SK-N-MC (cell line): Measurements from ENCODE around the gene CAMKMT.
A peak's percentile ranks its signal among the peaks of the same experiment; 100 is the strongest.
"Not testable (repeated sequence)": the region's sequence is repeated elsewhere in the genome, so short reads cannot be mapped to it uniquely, and the experiment has no call there.

Source experiments
- DNase-seq: peaks from one replicate; pipeline ENCODE4 v3.0.0-alpha.2; 2011; ENCODE audit warnings: low read depth, low spot score
- H3K27ac ChIP-seq: fragments of 200-600 bp; sonication (generic); 2 replicates; pipeline ENCODE4 v1.5.1; 2016; ENCODE audit warnings: mixed run types
- H3K36me3 ChIP-seq: fragments of 200-600 bp; sonication (generic); 2 replicates; pipeline ENCODE4 v1.6.1; 2017; ENCODE audit warnings: antibody characterized with exemption, low read length, mixed read lengths; ENCODE audit not compliant: insufficient read depth
- H3K4me3 ChIP-seq: fragments of 200-600 bp; sonication (generic); 2 replicates; pipeline ENCODE4 v1.5.1; 2016
- H3K9ac ChIP-seq: fragments of 200-600 bp; sonication (generic); 2 replicates; pipeline ENCODE4 v1.8.0; 2017; ENCODE audit warnings: mixed run types, mixed read lengths; ENCODE audit not compliant: insufficient read length
- H3K9me3 ChIP-seq: fragments of 200-600 bp; sonication (generic); 2 replicates; pipeline ENCODE4 v1.6.1; 2017; ENCODE audit warnings: low read depth, mild to moderate bottlenecking, antibody characterized with exemption, low read length, moderate library complexity, mixed read lengths
- EZH2 ChIP-seq: fragments of 200-600 bp; sonication (generic); IDR thresholded peaks from one replicate; pipeline ENCODE4 v1.6.1; 2017; ENCODE audit warnings: antibody characterized with exemption
- FOXP2 ChIP-seq: optimal IDR thresholded peaks from 2 replicates; pipeline ENCODE3; 2011; ENCODE audit warnings: mild to moderate bottlenecking, moderate library complexity; ENCODE audit not compliant: insufficient read depth; ENCODE audit errors: extremely low read length, control extremely low read depth
- POLR2AphosphoS5 ChIP-seq: IDR thresholded peaks from 2 replicates; pipeline ENCODE4 v1.6.1; 2012; ENCODE audit warnings: mild to moderate bottlenecking, low read depth, low read length, borderline replicate concordance

CAMKMT gene

DNA sequence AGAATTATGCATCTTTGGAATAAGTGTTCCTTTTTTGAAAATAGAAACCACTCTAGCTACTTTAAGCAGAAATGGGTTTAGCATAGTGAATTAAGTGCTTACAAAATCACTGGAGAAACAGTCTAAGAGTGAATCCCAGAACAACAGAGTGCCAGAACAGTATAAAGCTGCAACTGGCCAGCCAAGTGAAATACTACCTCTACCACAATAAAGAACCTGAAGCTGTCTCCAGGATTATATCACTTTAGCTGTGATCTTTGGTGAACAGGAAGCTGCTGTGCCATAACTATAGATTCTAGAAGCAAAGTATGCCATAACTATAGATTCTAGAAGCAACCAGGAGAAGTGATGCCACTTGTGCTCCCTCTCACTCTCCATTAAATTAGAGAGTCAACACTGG, 7.6 kb downstream of the CAMKMT start:
- H3K9me3 ChIP-seq = no peaks in the 10 kb centered on the region
- H3K9ac ChIP-seq = no peak overlapping the region
- no peaks in the 10 kb centered on the region for H3K36me3 ChIP-seq
- no peak overlapping the region for H3K27ac ChIP-seq
- H3K4me3 ChIP-seq = no peak overlapping the region
- TF ChIP-seq EZH2 (no peak), POLR2AphosphoS5 (no peak), FOXP2 (no peak)
- no peak for DNase-seq

DNA sequence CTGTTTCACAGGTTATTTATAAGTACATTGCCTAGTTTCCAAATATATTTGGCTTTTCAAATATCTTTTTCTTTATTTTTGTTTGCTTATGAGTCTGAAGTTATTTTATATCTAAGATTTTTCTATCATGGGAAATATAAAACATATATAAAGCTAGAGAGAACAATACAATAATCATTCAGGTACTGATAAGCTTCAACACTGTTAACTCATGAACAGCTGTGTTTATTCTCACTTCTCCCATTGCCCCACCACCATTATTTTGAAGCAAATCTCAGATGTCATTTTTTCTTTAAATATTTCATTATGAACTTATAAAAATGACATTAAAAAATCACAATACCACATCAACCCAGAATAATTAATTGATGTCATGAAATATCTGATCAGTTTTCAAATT, 9.7 kb downstream of the CAMKMT start:
- Histone ChIP-seq H3K4me3 (no peak overlapping the region), H3K36me3 (no peaks in the 10 kb centered on the region), H3K9me3 (no peaks in the 10 kb centered on the region), H3K27ac (no peak overlapping the region), H3K9ac (no peak overlapping the region)
- TF ChIP-seq FOXP2 (no peak), EZH2 (no peak), POLR2AphosphoS5 (no peak)
- no peak for DNase-seq

DNA sequence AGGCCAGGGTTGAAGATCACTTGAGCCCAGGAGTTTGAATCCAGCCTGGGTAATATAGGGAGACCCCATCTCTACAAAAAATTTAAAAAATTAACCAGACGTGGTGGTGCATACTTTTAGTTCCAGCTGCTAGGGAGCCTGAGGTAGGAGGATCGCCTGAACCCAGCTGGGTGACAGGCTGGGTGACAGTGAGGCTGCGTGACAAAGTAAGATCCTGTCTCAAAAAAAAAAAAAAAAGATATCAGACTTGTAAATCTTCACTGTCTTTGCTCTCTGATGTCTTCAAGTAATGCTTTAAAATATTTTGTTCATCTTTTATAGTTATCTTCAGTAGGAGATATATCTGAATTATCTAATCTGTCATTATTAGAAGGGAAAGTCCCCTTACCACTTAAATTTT, 10.5 kb downstream of the CAMKMT start:
- Histone ChIP-seq H3K9ac (no peak overlapping the region), H3K36me3 (no peaks in the 10 kb centered on the region), H3K9me3 (no peaks in the 10 kb centered on the region), H3K4me3 (no peak overlapping the region), H3K27ac (no peak overlapping the region)
- no peak for DNase-seq
- TF ChIP-seq FOXP2 = no peak
- TF ChIP-seq POLR2AphosphoS5 = no peak
- TF ChIP-seq EZH2 = no peak

DNA sequence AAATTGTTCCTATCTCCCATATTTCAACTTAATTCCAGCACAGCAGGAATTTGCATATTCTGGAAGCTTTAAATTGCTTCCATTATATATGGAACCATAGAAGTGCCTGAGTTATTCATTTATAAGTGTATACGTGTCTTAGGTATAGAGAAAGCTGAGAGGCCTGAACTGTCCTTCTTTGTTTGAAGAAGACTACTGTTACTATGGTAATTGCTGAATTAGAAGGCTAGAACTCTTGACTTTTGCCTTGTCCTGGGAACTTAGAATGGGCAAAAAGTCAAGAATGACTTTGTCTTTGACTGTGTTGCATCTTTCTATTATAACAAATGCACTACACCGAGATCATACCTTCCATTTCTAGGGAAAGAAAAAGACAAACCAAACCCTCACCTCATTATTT, 15.7 kb downstream of the CAMKMT start:
- Histone ChIP-seq H3K36me3 (peaks cover 11% of the 10 kb centered on the region; the same call in 1 of the 2 replicates), H3K4me3 (no peak overlapping the region), H3K9ac (no peak overlapping the region), H3K9me3 (0 out of 2 replicates have a peak, but pooled peaks cover 3% of the 10 kb centered on the region), H3K27ac (no peak overlapping the region)
- DNase-seq = no peak
- TF ChIP-seq FOXP2 = no peak
- no peak for TF ChIP-seq EZH2
- TF ChIP-seq POLR2AphosphoS5 = no peak

DNA sequence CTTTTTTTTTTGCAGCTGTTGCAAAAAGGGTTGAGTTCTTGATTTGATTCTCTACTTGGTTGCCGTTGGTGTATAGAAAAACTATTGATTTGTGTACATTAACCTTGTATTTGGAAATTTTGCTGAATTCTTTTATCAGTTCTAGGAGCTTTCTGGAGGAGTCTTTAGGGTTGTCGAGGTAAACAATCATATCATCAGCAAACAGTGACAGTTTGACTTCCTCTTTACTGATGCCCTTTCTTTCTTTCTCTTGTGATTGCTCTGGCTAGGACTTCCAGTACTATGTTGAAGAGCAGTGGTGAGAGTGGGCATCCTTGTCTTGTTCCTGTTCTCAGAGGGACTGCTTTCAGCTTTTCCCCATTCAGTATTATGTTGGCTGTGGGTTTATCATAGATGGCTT, 23.5 kb downstream of the CAMKMT start:
- DNase-seq, H3K36me3 ChIP-seq, H3K27ac ChIP-seq: not testable (repeated sequence)

DNA sequence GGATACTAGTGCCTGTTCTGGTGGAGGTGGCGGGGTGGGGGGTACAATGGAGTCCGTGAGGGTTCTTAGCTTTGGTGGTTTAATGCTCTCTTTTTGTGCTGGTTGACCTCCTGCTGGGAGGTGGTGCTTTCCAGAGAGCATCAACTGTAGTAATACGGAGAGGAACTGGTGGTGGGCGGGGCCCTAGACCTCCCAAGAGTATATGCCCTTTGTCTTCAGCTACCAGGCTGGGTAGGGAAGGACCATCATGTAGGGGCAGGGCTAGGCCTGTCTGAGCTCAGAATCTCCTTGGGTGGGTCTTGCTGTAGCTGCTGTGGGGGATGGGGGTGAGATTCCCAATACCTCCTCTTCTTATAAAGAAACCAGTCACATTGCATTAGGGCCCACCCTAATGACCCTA, 27.1 kb downstream of the CAMKMT start:
- no peak overlapping the region for H3K4me3 ChIP-seq
- H3K9me3 ChIP-seq = no peaks in the 10 kb centered on the region
- TF ChIP-seq EZH2 (no peak), POLR2AphosphoS5 (no peak), FOXP2 (no peak)
- H3K27ac ChIP-seq = no peak overlapping the region
- no peak for DNase-seq
- no peak overlapping the region for H3K9ac ChIP-seq
- no peaks in the 10 kb centered on the region for H3K36me3 ChIP-seq

More for the DNA sequence above, 23.5 kb downstream of the CAMKMT start:
- not testable (repeated sequence) for H3K9me3 ChIP-seq, H3K4me3 ChIP-seq, H3K9ac ChIP-seq

DNA sequence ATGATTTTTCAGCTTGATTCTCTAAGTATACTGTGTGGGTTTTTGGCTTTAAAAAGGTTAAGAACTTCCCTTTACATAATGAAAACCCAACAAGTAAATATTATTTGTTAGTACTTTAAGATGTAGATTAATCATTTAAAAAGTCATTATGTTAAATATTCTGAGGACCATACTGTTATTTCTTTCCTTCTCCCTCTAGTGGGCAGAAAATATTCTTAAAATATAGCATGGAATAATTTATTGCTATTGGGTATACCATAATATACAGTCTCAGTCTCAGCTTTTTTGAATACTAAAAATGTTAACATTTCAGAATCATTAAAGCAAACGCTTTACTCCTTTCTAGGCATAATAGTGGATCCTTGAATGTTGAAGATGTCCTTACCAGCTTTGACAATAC, 28.1 kb downstream of the CAMKMT start:
- Histone ChIP-seq H3K36me3 (no peaks in the 10 kb centered on the region), H3K9me3 (no peaks in the 10 kb centered on the region), H3K4me3 (no peak overlapping the region), H3K9ac (no peak overlapping the region), H3K27ac (no peak overlapping the region)
- DNase-seq = no peak
- TF ChIP-seq EZH2 (no peak), POLR2AphosphoS5 (no peak)

DNA sequence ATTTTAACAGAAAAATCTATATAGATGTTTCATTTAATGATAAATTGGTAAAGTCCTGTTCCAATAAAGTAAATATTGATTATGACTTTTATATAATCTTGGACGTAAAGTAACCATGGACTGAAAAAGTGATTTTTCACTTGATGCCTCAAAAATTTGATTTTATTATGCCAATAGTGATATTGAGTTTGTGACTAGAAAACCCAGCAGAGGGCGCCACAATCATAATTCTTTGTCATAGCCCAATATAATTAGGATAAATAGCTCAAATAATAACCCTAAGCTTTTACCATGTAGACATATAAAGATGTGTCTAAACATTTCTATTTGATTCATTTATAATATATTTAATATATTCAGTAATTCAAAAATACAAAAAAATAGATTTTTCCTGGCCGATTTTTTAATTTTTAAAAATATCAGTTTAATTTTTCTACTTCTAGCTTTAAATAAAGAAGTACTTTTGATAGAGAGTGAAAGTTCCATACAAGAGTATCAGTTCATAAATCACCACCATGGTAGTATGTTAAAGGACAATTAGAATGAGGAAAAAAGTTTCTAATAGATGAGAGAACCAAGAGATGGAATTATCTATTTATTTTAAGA, 30.7 kb downstream of the CAMKMT start:
- H3K4me3 ChIP-seq = no peak overlapping the region
- TF ChIP-seq EZH2 = no peak
- TF ChIP-seq POLR2AphosphoS5 = no peak
- TF ChIP-seq FOXP2 = no peak
- no peaks in the 10 kb centered on the region for H3K36me3 ChIP-seq
- H3K9me3 ChIP-seq = no peaks in the 10 kb centered on the region
- no peak overlapping the region for H3K27ac ChIP-seq
- no peak overlapping the region for H3K9ac ChIP-seq
- DNase-seq = peak; percentile 28

DNA sequence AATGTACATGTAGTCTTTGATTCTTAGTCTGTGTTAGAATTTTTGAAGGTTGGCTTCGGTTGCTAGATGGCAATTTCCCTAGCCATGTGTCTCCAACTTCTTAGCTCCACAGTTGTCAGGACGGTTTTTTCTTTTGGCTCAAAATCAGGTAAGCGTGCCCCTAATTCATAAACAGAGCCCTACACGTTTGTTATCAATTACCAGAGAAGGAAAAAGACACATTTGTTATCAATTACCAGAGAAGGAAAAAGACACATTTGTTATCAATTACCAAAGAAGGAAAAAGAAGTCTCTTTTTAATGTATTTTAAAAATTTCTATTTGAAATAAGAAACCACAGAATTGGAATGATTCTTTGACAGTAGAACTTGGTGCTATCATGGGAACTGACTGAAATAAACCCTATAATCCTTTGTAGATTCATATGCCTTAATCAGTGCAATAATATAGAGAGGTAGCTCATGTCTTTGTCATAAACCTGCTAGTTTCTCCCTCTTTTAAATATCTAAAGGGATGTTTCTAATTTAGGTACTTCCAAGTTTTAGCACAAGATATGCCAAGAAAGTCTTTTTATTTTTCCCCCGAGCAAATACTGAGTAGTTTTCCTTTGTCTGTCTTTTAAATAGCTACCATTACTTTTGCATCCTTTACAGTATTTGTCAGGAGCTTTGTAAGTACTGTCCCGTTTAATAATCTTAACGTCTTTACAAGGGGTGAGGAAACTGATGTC, 35.9 kb downstream of the CAMKMT start:
- peak overlapping the region; percentile 45 for H3K4me3 ChIP-seq
- H3K36me3 ChIP-seq = no peaks in the 10 kb centered on the region
- H3K9me3 ChIP-seq = no peaks in the 10 kb centered on the region
- TF ChIP-seq FOXP2 (no peak), POLR2AphosphoS5 (no peak), EZH2 (no peak)
- DNase-seq = peak; percentile 3
- peak overlapping the region; percentile 38; the same call in 1 of the 2 replicates for H3K27ac ChIP-seq
- H3K9ac ChIP-seq = no peak overlapping the region
